Eye (tissue), 1 donor: Measurements from ENCODE around the gene MKX.

Experiments
- DNase-seq: peaks from one replicate; pipeline ENCODE4 v3.0.0-alpha.2; 2015

Gene MKX

DNA sequence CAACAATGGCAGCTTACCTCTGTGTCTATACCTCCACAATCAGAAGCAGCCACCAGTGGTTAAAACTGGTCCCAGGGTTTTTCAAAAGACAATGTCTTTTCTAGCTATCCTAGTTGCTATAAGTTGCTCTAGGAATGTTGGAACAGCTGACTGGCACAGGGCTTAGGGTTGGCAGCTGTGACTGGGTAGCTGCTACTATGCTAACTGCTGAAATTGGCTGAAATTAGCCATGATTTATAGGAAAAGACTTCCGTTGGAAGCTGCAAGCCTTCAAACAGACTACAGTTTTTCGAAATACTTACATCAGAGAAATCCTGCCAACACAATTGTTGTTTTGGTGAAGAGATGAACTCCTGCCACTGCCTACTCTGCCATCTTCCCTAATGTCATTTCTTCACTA, 102.3 kb downstream of the MKX start:
- no peak for DNase-seq

- no peak for DNase-seq
Measured at GRCh38 chr10:27642023-27642589, 103.5 kb downstream of the MKX start.

DNA sequence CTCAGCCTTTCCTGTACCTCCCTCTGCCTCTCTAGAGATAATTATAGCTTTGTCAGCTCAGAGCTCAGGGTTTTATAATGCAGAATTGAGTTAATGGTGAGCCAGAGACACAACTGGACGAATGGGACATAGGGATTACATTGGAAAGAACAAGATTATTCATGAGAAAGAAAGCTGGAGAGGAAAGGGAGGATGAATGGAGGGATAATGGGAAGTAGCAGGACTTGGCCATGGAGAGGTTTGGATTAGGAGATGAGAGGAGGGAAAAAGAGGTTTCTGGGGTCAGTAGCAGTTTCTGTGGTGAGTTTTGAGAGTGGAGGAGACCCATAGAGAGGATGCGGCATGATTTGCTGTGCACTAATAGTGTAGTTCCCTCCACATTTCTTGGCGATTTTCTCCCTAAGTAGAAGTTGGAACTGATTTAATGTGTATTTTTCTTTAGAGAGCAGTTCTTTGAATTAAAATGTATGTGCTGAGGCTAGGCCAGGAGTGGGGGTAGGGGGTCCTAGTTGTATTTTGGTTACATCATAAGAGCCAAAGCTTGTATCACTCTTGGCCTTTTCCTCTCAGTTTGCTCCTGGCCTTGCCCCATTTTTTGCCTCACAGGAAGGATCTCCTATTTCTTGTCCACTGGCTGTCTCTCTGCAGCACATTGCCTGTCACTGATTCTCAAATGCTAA, 107.4 kb downstream of the MKX start:
- no peak for DNase-seq

DNA sequence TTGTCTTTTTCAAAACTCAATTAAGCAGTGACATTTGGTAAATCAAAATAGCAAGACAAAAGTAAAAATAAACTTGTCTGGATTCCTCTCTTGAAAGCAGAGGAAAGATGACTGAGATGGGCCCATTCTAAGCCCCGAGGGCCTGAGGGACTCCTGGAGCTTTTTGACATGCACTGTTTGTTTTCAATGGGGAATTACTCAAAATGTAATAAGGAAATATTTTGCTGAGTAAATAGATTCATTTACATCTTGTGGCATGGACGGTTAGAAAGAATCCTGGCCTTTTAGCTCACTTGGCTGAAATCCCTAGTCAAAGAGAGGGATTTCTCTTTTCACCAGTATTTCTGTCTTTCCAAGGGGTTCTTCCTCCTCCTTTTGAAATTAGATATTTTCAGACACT, 108.0 kb downstream of the MKX start:
- DNase-seq, result no peak

DNA sequence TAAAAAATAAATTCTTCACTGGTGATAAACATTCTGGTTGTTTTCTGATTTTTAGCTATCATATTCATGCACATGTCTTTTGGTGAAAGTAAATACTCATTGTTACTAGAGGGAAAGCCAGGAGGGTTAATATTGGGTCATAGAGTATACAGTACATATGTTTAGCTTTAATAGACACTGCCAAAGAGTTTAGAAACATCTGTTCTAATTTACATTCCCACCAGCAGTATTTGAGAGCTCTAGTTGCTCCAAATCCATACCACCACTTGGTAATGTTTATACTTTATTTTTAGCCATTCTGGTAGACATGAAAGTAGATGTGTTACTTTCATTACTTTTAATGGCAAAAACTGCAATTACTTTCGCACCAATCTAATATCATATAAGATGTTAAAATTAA, 108.8 kb downstream of the MKX start:
- DNase-seq, result no peak

- no peak for DNase-seq
Measured at GRCh38 chr10:27635699-27636270, 109.8 kb downstream of the MKX start.

DNA sequence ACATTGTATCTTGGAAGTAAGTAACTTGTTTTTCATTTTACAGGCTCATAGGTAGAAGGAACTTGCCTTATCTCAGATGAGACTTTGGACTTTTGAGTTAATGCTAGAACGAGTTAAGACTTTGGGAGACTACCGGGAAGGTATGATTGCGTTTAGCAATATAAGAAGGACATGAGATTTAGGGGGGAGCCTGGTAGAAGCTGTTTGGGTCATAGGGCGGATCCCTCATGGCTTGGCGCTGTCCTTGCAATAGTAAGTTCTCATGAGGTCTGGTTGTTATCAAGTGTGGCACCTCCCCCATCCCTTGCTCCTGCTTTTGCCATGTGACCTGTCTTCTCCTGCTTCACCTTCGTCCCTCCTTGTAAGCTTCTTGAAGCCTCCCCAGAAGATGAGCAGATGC, 110.3 kb downstream of the MKX start:
- no peak for DNase-seq

DNA sequence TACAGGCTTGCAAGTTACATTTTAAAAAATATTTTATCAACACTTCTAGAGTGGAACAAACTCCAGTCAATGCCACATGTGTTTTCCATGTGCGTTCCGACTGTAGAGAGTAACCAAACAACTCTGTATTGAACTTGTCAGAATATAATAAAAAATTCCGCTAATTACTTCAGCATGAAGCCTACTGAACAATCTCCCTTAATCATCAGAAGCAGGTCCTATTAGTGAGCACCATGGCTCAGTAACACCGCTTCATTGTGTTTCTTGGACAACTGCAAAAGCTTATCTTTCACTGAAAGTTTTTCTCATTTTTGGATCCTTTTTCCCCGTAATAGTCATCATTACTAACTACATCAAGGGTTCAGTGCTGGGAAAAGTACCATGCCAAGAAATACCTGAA, 117.0 kb downstream of the MKX start:
- no peak for DNase-seq

GRCh38 chr10:27626890-27627289, 118.7 kb downstream of the MKX start:
- no peak for DNase-seq

GRCh38 chr10:27625452-27626211, 120.0 kb downstream of the MKX start:
- peak; percentile 61 for DNase-seq

- DNase-seq, result peak; percentile 35
Measured at GRCh38 chr10:27624941-27625340, 120.7 kb downstream of the MKX start.
